NCI-H128 (cell line): ENCODE results near the gene S100Z.
"Not testable (repeated sequence)": the region's sequence is repeated elsewhere in the genome, so short reads cannot be mapped to it uniquely, and the experiment has no call there.

Experiments
- DNase-seq: peaks from one replicate; lab custom pipeline; 2025; ENCODE audit not compliant: unreplicated experiment; lab: John Stamatoyannopoulos, UW

S100Z gene

DNA sequence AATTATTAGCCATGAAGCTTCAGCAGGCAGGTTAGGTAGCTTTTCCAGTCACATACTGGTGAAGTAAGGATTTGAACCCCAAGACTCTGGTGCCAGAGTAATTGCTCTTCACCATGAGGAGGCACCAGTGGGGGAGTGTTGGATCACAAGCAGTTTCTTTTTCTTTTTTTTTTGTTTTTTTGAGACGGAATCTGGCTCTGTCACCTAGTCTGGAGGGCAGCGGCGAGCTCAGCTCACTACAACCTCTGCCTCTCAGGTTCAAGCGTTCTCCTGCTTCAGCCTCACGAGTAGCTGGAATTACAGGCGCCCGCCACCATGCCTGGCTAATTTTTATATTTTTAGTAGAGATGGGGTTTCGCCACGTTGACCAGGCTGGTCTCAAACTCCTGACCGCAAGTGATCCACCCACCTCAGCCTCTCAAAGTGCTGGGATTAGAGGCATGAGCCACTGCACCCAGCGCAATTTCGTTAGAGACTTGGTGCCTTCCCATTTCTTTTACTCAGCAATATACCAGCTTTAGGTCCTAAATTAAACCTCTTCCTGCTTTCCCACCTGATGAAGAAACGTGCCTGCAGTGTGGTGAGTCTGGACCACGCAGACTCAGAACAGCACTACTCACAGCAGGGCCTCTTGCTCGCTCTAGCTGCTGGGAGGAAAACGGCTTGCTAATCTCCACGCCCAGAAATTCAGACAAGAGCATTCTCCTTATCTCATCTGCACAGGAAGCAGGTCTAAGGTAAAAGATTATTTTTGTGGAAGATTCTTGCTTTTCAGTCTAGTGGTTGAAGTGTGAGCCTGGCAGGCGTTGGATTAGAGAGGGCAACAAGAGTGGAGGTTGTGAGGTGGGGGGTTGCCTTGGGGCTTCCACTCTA, at the start of gene S100Z:
Gene S100Z (plus strand): TSS at position 596 of the 873 bp plus-strand sequence. CDS start 25,346 bp downstream, outside the sequence.
- DNase-seq: no peak

GRCh38 chr5:76800579-76800978, 49.2 kb upstream of the S100Z start:
- DNase-seq: no peak

- no peak for DNase-seq
These were observed 48.5 kb upstream of the S100Z start for GRCh38 chr5:76801159-76801802.

GRCh38 chr5:76801803-76802195, 48.0 kb upstream of the S100Z start:
- DNase-seq: no peak

DNA sequence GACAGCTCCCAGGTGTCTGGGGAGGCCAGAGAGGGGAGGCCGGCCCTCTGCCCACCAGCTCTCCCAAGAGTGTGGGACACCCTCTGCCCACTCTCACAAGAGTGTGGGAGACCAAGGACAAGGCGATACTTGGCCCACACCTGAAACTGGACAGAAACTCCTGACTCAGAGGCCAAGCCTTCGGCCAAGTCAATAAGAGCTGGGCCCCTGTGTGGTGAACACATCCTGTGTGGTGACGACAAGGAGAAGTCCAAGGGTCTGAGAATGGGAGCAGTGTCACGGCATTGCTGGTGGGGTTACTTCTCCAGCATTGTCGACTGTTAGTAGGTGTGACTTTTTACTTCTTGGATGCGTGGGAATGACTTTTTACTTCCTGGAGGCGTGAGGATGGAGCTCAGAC, 45.5 kb upstream of the S100Z start:
- DNase-seq: no peak

DNA sequence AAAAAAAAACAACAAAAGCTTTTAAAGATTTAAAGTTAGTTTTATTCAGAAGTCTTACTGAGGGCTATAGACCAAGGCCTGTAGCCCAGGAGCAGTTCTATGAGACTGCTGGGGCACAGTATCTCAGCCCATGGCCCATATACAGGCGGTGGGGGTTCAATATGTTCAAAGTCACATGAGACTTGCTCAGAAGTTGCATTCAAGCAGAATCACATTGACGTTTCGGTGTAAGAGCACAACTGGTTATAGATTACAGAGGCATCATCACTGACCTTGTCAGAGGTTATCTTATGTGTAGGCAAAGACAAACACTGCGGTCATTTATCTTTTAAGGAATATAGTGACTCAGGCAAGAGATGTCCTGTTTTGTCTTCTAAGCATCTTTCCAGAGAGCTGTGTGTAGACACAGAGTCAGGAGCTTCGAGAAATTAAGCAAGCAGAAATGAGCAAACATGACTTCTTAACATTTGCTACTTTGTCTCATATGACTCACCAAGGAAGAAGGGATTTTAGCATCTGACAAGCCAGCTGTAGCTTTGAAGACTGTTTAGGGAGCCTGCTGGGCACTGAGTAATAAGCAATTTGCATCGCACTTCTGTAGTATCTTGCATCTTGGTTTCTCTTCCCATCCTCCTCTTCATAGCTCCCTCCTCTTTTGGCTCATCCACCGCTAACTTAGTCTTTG, 43.9 kb upstream of the S100Z start:
- DNase-seq: no peak

GRCh38 chr5:76807296-76807695, 42.5 kb upstream of the S100Z start:
- DNase-seq: no peak

- DNase-seq: no peak
These were observed 41.6 kb upstream of the S100Z start for GRCh38 chr5:76808141-76808691.

DNA sequence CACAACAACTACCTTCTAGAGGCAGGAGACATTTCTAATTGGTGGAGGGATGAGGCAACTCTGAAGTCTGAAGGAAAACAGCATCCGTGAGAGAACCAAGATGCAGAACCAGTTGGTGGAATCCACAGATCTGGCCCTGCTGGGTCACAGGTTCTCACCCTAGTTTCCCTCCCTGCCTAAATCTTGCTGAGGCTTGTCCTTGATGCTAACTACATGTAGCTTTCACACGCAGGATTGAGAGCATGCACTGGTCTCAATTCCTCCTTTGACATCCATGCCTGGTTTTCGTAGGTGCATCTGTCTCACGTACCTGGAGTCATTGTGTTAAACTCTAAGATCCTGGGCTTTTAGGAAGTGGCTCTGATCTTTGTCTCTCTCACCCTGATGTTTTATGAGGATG, 40.7 kb upstream of the S100Z start:
- DNase-seq: no peak

DNA sequence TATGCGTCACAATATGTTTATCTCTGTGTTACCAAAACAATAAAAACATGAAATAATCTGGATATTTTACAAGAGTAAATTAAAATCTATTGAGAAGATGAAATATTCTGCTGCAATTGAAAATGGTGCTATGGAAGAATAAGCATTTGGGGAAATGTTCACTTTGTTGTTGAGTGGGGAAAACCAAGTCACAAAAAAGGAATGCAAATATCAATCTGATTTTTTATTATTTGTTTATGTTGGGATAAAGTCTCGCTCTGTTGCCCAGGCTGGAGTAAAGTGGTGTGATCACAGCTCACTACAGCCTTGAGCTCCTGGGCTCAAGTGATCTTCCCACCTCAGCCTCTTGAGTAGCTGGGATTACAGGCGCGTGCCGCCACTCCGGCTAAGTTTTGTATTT, 39.6 kb upstream of the S100Z start:
- DNase-seq: no peak

GRCh38 chr5:76811214-76811613, 38.6 kb upstream of the S100Z start:
- DNase-seq: no peak

- not testable (repeated sequence) for DNase-seq
These were observed 37.6 kb upstream of the S100Z start for GRCh38 chr5:76812209-76812608.

GRCh38 chr5:76813982-76814562, 35.7 kb upstream of the S100Z start:
- DNase-seq: no peak

DNA sequence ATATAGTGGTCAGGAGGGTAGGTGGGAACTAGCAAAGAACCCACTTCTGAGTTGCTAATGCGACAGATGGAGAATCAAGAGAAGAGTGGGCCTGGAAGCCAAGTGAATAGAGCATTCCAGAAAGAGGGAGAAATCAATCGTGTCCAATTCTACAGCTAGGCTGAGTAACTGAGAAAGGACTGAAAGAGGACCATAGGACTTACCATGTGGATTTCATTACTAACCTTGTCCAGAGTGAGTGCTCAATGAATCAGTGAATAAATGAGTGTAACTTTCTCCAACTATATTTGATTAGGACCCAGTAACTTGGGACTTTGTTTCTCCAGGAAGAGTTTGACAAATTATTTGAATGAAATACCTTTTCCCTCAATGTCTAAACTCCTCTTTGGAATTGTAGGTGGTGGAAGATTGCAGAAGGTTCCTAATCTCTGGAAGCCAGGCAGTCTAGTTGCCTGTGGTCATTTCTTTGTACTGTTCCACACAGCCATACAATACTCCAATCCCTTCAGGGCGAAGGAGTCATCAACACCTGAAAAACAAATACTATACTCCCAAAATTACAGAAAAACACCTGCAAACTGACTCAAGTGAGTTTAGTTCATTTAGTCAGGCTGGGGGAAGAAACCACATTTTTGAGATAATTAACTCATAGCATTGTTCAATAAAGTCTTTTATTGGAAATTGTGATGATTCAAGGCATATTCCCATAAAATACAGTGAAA, 33.5 kb upstream of the S100Z start:
- no peak for DNase-seq

- peak; percentile 48 for DNase-seq
These were observed 30.7 kb upstream of the S100Z start, which contains the start of gene F2RL1 for GRCh38 chr5:76818844-76819831. TSS of gene F2RL1 (plus strand) at chr5:76819030. CDS start at chr5:76819183, 153 bp downstream.

- no peak for DNase-seq
These were observed 29.8 kb upstream of the S100Z start for GRCh38 chr5:76819851-76820525.

DNA sequence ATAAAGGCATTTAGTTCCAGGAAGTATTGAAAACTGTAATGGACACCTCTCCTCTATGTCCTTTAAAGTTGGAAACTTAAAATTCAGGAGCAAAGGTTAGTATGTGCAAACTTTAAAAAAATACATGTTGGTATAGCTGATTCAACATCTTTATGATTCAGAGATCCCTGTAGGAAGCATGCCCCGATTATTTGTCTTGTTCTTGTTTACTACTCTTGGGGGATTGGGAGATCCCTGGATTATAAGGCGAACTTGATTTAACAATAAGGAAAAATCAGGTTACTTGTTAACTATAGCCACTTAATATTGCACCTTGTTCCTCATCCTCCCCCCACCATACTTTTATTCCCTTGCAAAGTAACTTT, 29.3 kb upstream of the S100Z start:
- DNase-seq: no peak

DNA sequence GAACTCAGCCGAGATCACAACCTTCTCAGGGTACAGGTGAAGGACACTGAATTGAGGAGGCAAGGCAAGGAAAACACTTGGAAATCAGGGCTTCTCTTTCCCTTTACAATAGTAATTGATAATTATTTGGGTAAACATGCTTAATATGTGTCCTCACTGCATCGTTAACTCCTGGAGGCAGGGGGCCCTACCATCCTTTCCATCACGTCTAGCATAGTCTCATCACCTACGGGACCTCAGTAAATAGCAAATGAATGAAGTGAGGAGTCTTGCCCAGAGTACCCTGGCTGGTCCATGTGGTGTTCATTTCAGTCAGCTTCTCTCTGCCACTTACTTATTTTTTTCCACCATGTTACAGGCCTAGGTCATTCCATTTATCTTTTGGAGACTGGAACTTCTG, 28.7 kb upstream of the S100Z start:
- no peak for DNase-seq
